Measurements from ENCODE around the gene TUB. TPM values are rescaled to one million over a fixed set of nuclear protein-coding genes. Genes with fewer than 3 reads are reported as not detected.

Gene TUB
- total RNA-seq, 1 experiment from 2014 or later: 3.3 TPM

DNA sequence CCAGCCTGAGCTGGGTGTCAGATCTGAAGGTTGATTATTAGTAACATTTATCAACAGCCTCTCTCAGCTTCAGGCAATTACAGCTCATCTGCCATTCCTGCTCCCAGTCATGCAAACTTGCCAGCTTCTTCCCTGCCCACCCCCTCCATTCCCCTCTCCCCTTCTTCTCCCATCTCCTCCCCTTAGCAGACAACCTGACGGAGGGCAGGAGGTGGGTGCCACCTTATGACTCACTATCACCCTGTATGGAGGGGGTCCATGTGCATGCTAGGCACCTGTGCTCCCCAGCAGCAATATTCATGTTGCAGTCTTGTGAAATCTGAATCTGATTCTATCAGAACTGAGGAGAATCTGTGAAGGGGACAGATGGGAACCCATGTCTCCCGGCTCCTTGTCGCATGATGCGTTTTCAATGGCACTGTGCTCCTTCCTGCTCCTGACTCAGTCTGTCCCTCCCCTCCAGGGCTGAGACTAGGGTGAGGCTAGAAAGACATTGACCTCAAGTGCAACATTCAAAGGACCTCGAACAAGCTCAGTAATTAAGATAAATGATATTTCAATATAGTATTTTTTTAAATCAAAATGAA, 46.3 kb upstream of the TUB start:
- H3K4me2 ChIP-seq (ENCODE audit: low read length): no peak overlapping the region
- H3F3A ChIP-seq (ENCODE audit: low read length, unreplicated experiment): no peaks in the 10 kb centered on the region
- DNase-seq: no peak
- no peaks in the 10 kb centered on the region for H3K36me3 ChIP-seq (ENCODE audit: low read depth, low read length)
- ChIA-PET CTCF (interaction anchor here (3.8 kb wide), 1 partner anchor 64 kb away, joined by 35 read pairs; no protein-coding TSS in a partner anchor), POLR2A (ENCODE audit: unreplicated experiment) (no interaction called here)
- intact Hi-C loops (cut with micrococcal nuclease): no loop called here
- no peaks in the 10 kb centered on the region for H3K79me2 ChIP-seq (ENCODE audit: low read length)
- no peak overlapping the region for H3K9ac ChIP-seq (ENCODE audit: low read length)
- H3K27ac ChIP-seq (ENCODE audit: low read length): no peak overlapping the region
- no peak overlapping the region for H3K4me3 ChIP-seq (ENCODE audit: low read length)
- no peaks in the 10 kb centered on the region for H3K4me1 ChIP-seq (ENCODE audit: insufficient read depth, low read length)
- TF ChIP-seq, protein P1, sequence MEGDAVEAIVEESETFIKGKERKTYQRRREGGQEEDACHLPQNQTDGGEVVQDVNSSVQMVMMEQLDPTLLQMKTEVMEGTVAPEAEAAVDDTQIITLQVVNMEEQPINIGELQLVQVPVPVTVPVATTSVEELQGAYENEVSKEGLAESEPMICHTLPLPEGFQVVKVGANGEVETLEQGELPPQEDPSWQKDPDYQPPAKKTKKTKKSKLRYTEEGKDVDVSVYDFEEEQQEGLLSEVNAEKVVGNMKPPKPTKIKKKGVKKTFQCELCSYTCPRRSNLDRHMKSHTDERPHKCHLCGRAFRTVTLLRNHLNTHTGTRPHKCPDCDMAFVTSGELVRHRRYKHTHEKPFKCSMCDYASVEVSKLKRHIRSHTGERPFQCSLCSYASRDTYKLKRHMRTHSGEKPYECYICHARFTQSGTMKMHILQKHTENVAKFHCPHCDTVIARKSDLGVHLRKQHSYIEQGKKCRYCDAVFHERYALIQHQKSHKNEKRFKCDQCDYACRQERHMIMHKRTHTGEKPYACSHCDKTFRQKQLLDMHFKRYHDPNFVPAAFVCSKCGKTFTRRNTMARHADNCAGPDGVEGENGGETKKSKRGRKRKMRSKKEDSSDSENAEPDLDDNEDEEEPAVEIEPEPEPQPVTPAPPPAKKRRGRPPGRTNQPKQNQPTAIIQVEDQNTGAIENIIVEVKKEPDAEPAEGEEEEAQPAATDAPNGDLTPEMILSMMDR (conservative IDR thresholded peaks at IDR 0.05; ENCODE audit: low read depth, low read length): no peak
- TF ChIP-seq EZH2 (IDR thresholded peaks at IDR 0.05; ENCODE audit: low read length, unreplicated experiment): no peak
- TF ChIP-seq EZH2phosphoT487 (IDR thresholded peaks at IDR 0.05; ENCODE audit: borderline replicate concordance, low read length): no peak
- H3K9me2 ChIP-seq (replicated peaks; ENCODE audit: low read length): no peaks in the 10 kb centered on the region
- H3K27me3 ChIP-seq (ENCODE audit: low read length): peaks cover 22% of the 10 kb centered on the region
- ATAC-seq: no peak
- no peaks in the 10 kb centered on the region for H3K9me3 ChIP-seq (ENCODE audit: low read length)
- no peak overlapping the region for H2AFZ ChIP-seq (ENCODE audit: low read length)
- no TSS peak for BruUV-seq (replicated peaks)
- H4K20me1 ChIP-seq (ENCODE audit: low read length): no peaks in the 10 kb centered on the region

DNA sequence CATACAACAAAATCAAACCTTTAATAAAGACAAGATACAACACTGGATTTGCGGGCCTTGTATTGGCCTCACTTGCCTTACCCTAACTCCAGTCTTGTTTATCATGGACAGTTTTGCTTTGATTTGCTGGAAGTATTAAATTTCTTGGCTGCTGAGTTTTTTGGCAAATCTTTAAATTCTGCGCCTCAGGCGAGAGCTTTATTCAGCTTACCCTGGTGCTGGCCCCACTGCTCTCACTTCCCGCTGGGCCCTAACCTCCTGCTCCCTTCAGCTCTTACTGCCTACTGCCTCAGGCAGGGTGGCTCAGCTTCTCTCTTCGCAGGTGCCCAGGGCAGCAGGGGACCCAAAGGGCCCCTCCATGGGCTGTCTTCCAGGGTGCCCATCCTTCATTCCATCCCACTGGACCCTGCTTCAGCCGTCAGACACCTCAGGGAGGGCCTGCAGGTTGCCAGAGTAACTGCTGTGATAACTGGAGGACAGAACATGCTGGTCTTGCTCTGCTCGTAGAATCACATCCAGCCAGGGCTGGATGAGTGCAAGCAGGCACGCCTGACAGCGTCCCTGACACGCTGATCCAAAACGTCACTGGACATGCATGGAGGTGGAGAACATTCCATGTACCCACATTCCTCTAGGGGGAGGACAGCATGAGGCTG, 45.7 kb upstream of the TUB start:
- no TSS peak for BruUV-seq (replicated peaks)
- no peak overlapping the region for H3K27ac ChIP-seq (ENCODE audit: low read length)
- H3K27me3 ChIP-seq (ENCODE audit: low read length): peaks cover 16% of the 10 kb centered on the region; the same call in 1 of the 2 replicates
- no peak overlapping the region for H3K9ac ChIP-seq (ENCODE audit: low read length)
- TF ChIP-seq, protein P1 (conservative IDR thresholded peaks at IDR 0.05; ENCODE audit: low read depth, low read length): no peak
- no peak for TF ChIP-seq EZH2 (IDR thresholded peaks at IDR 0.05; ENCODE audit: low read length, unreplicated experiment)
- TF ChIP-seq EZH2phosphoT487 (IDR thresholded peaks at IDR 0.05; ENCODE audit: borderline replicate concordance, low read length): no peak
- H4K20me1 ChIP-seq (ENCODE audit: low read length): no peaks in the 10 kb centered on the region
- H3K4me1 ChIP-seq (ENCODE audit: insufficient read depth, low read length): no peaks in the 10 kb centered on the region
- H3K36me3 ChIP-seq (ENCODE audit: low read depth, low read length): no peaks in the 10 kb centered on the region
- no peak for ATAC-seq
- POLR2A ChIA-PET (ENCODE audit: unreplicated experiment): no interaction called here
- H3K4me3 ChIP-seq (ENCODE audit: low read length): no peak overlapping the region
- no peaks in the 10 kb centered on the region for H3K79me2 ChIP-seq (ENCODE audit: low read length)
- H3F3A ChIP-seq (ENCODE audit: low read length, unreplicated experiment): no peaks in the 10 kb centered on the region
- DNase-seq: no peak
- no peak overlapping the region for H3K4me2 ChIP-seq (ENCODE audit: low read length)
- no peaks in the 10 kb centered on the region for H3K9me2 ChIP-seq (replicated peaks; ENCODE audit: low read length)
- intact Hi-C loops (cut with micrococcal nuclease): no loop called here
- no peak overlapping the region for H2AFZ ChIP-seq (ENCODE audit: low read length)
- CTCF ChIA-PET: no interaction called here
- H3K9me3 ChIP-seq (ENCODE audit: low read length): no peaks in the 10 kb centered on the region
